Neural progenitor cell (in vitro differentiated cells): ENCODE measurements around the gene CCL8. TPM values are rescaled to one million over a fixed set of nuclear protein-coding genes. Genes with fewer than 3 reads are reported as not detected.

ENCODE experiments used
- DNase-seq: peaks from one replicate; pipeline ENCODE4 v3.0.0-alpha.2; 2016; ENCODE audit warnings: low spot score
- H2AFZ ChIP-seq: fragments of 200-600 bp; sonication (generic); replicated peaks from 2 replicates; pipeline ENCODE4 v1.6.1; 2016; ENCODE audit warnings: antibody characterized with exemption
- H3F3A ChIP-seq: fragments of 200-600 bp; sonication (generic); 2 replicates; pipeline ENCODE4 v1.6.1; 2016; ENCODE audit warnings: antibody characterized with exemption, low read depth
- H3K27ac ChIP-seq: fragments of 200-600 bp; sonication (generic); 2 replicates; pipeline ENCODE4 v1.5.1; 2016; ENCODE audit warnings: mild to moderate bottlenecking
- H3K27me3 ChIP-seq: fragments of 200-600 bp; sonication (generic); 2 replicates; pipeline ENCODE4 v1.6.1; 2016; ENCODE audit warnings: mild to moderate bottlenecking, moderate library complexity
- H3K36me3 ChIP-seq: fragments of 200-600 bp; sonication (generic); 2 replicates; pipeline ENCODE4 v1.5.1; 2016
- H3K4me1 ChIP-seq: fragments of 200-600 bp; sonication (generic); 2 replicates; pipeline ENCODE4 v1.6.1; 2016; ENCODE audit warnings: mixed run types
- H3K4me2 ChIP-seq: fragments of 200-600 bp; sonication (generic); 2 replicates; pipeline ENCODE4 v1.6.1; 2016
- H3K4me3 ChIP-seq: fragments of 200-600 bp; sonication (generic); 2 replicates; pipeline ENCODE4 v1.5.1; 2016
- H3K79me2 ChIP-seq: fragments of 200-600 bp; sonication (generic); 2 replicates; pipeline ENCODE4 v1.6.1; 2016; ENCODE audit warnings: low read depth
- H3K9ac ChIP-seq: fragments of 200-600 bp; sonication (generic); 2 replicates; pipeline ENCODE4 v1.6.1; 2016
- H3K9me3 ChIP-seq: fragments of 200-600 bp; sonication (generic); 2 replicates; pipeline ENCODE4 v1.5.1; 2016; ENCODE audit warnings: low read depth
- H4K20me1 ChIP-seq: fragments of 200-600 bp; sonication (generic); 2 replicates; pipeline ENCODE4 v1.6.1; 2016; ENCODE audit warnings: low read depth
- H3K27ac Mint-ChIP-seq: 3 replicates; pipeline ENCODE4 v1.8.0; 2021; ENCODE audit warnings: mixed read lengths
- H3K27me3 Mint-ChIP-seq: 2 replicates; pipeline ENCODE4 v1.8.0; 2022; ENCODE audit warnings: low read depth, mild to moderate bottlenecking, inconsistent platforms, moderate library complexity, mixed read lengths; ENCODE audit not compliant: insufficient read depth
- H3K36me3 Mint-ChIP-seq: 3 replicates; pipeline ENCODE4 v1.8.0; 2021; ENCODE audit warnings: mixed read lengths
- H3K4me1 Mint-ChIP-seq: 3 replicates; pipeline ENCODE4 v1.8.0; 2021; ENCODE audit warnings: mixed read lengths
- H3K4me3 Mint-ChIP-seq: 3 replicates; pipeline ENCODE4 v1.8.0; 2021; ENCODE audit warnings: mild to moderate bottlenecking, moderate library complexity, mixed read lengths
- H3K9me3 Mint-ChIP-seq: 3 replicates; pipeline ENCODE4 v1.8.0; 2020; ENCODE audit warnings: mixed read lengths
- CTCF ChIP-seq: fragments of 200-600 bp; sonication (generic); IDR thresholded peaks from 2 replicates; pipeline ENCODE4 v1.5.1; 2017; ENCODE audit warnings: antibody characterized with exemption, mild to moderate bottlenecking
- EZH2 ChIP-seq: fragments of 200-600 bp; sonication (generic); IDR thresholded peaks from 2 replicates; pipeline ENCODE4 v1.6.1; 2017; ENCODE audit warnings: antibody characterized with exemption, mild to moderate bottlenecking, moderate library complexity
- EZH2phosphoT487 ChIP-seq: fragments of 200-600 bp; sonication (generic); IDR thresholded peaks from 2 replicates; pipeline ENCODE4 v1.6.1; 2017; ENCODE audit warnings: antibody characterized with exemption
- total RNA-seq: library from RNA; depleted of rRNA; stranded (reverse); fragments of >200 nt; gene quantifications from 2 replicates; pipeline ENCODE4 v1.2.3, GENCODE V29; 2015; ENCODE audit warnings: low replicate concordance

The CCL8 gene
- total RNA-seq, 1 donor from 2014 or later: not detected

DNA sequence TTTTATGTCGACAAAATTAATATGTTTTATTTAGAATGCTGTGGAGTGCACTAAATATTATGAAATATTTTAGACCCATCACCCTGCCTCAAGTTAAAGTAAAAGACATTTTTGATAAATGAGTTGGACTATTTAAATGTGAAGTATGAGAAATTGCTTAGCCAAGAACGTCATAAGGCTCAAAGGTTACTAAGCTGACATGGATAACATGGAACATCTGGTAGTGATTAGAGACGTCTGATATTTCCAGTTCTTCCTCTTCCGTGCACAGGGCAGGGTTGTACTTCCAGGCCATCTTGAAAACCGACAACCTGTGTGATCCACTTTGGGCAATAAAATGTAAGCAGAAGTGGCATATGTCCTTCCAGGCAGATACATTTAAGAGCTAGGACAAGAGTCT, 7.2 kb upstream of the CCL8 start:
- H3K36me3 Mint-ChIP-seq: no peaks in the 10 kb centered on the region

GRCh38 chr17:34313164-34313563, 6.1 kb upstream of the CCL8 start:
- no peak overlapping the region for H3K27ac ChIP-seq
- no peaks in the 10 kb centered on the region for H4K20me1 ChIP-seq
- H2AFZ ChIP-seq: no peak overlapping the region
- no peaks in the 10 kb centered on the region for H3K4me1 Mint-ChIP-seq
- H3K27me3 Mint-ChIP-seq: peaks cover 2% of the 10 kb centered on the region
- H3K4me2 ChIP-seq: no peak overlapping the region
- H3K4me3 ChIP-seq: no peak overlapping the region
- no peaks in the 10 kb centered on the region for H3K79me2 ChIP-seq
- no peaks in the 10 kb centered on the region for H3K36me3 ChIP-seq
- no peaks in the 10 kb centered on the region for H3K4me1 ChIP-seq
- DNase-seq: no peak
- H3K4me3 Mint-ChIP-seq: no peak overlapping the region
- no peaks in the 10 kb centered on the region for H3K9me3 Mint-ChIP-seq
- H3K27ac Mint-ChIP-seq: no peak overlapping the region
- peaks cover 18% of the 10 kb centered on the region for H3K27me3 ChIP-seq
- H3K36me3 Mint-ChIP-seq: no peaks in the 10 kb centered on the region
- no peak overlapping the region for H3K9ac ChIP-seq
- no peaks in the 10 kb centered on the region for H3F3A ChIP-seq
- TF ChIP-seq EZH2 (no peak), CTCF (no peak), EZH2phosphoT487 (no peak)
- H3K9me3 ChIP-seq: no peaks in the 10 kb centered on the region

More for the DNA sequence above, 7.2 kb upstream of the CCL8 start:
- H3K4me2 ChIP-seq: no peak overlapping the region
- Mint-ChIP-seq H3K4me3 (no peak overlapping the region), H3K27me3 (peaks cover 2% of the 10 kb centered on the region), H3K27ac (no peak overlapping the region), H3K4me1 (no peaks in the 10 kb centered on the region), H3K9me3 (no peaks in the 10 kb centered on the region)
- H3K4me3 ChIP-seq: no peak overlapping the region
- H3K27me3 ChIP-seq: peaks cover 18% of the 10 kb centered on the region
- no peaks in the 10 kb centered on the region for H3K36me3 ChIP-seq
- no peak for TF ChIP-seq EZH2
- TF ChIP-seq CTCF: no peak
- no peak for TF ChIP-seq EZH2phosphoT487
- H3K27ac ChIP-seq: no peak overlapping the region
- no peaks in the 10 kb centered on the region for H4K20me1 ChIP-seq
- no peak for DNase-seq
- H3K9ac ChIP-seq: no peak overlapping the region
- H3K79me2 ChIP-seq: no peaks in the 10 kb centered on the region
- no peaks in the 10 kb centered on the region for H3K4me1 ChIP-seq
- H3K9me3 ChIP-seq: no peaks in the 10 kb centered on the region
- no peak overlapping the region for H2AFZ ChIP-seq
- H3F3A ChIP-seq: no peaks in the 10 kb centered on the region

DNA sequence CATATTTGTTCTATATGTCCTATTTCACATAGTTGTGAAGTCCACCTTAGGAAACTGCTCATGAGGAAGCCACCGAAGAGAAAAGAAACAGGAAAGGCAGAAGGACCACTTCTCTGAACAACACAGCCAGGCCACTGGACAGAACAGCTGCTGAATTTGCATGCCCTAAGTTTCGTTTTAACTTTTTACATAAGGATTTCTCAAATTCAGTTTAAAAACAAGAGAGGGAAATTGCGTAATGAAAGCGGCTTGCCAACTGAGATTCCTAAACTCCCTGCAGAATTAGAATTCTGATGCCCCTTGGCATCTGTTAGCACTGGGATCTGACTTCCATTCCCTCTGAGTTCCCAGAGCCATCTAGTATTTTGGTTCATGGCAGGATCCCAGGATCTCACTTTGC, 5.0 kb upstream of the CCL8 start:
- no peaks in the 10 kb centered on the region for H3K36me3 ChIP-seq
- no peak overlapping the region for H3K4me3 Mint-ChIP-seq
- TF ChIP-seq CTCF (no peak), EZH2phosphoT487 (no peak), EZH2 (no peak)
- no peaks in the 10 kb centered on the region for H3K4me1 Mint-ChIP-seq
- H3K27ac ChIP-seq: no peak overlapping the region
- H3K4me1 ChIP-seq: no peaks in the 10 kb centered on the region
- no peaks in the 10 kb centered on the region for H3K9me3 Mint-ChIP-seq
- DNase-seq: no peak
- H4K20me1 ChIP-seq: no peaks in the 10 kb centered on the region
- no peak overlapping the region for H3K4me3 ChIP-seq
- H3K9ac ChIP-seq: no peak overlapping the region
- peaks cover 2% of the 10 kb centered on the region for H3K27me3 Mint-ChIP-seq
- no peak overlapping the region for H3K27ac Mint-ChIP-seq
- no peaks in the 10 kb centered on the region for H3K79me2 ChIP-seq
- H3K9me3 ChIP-seq: no peaks in the 10 kb centered on the region
- no peak overlapping the region for H2AFZ ChIP-seq
- H3K4me2 ChIP-seq: no peak overlapping the region
- peaks cover 18% of the 10 kb centered on the region for H3K27me3 ChIP-seq
- no peaks in the 10 kb centered on the region for H3K36me3 Mint-ChIP-seq
- H3F3A ChIP-seq: no peaks in the 10 kb centered on the region

- Mint-ChIP-seq H3K27ac (no peak overlapping the region), H3K4me1 (no peaks in the 10 kb centered on the region), H3K27me3 (peaks cover 2% of the 10 kb centered on the region), H3K36me3 (no peaks in the 10 kb centered on the region), H3K4me3 (no peak overlapping the region), H3K9me3 (no peaks in the 10 kb centered on the region)
- TF ChIP-seq EZH2phosphoT487 (no peak), EZH2 (no peak), CTCF (peak; percentile 25)
- H3K4me2 ChIP-seq: no peak overlapping the region
- no peaks in the 10 kb centered on the region for H3K36me3 ChIP-seq
- H2AFZ ChIP-seq: no peak overlapping the region
- no peaks in the 10 kb centered on the region for H3K9me3 ChIP-seq
- peak; percentile 21 for DNase-seq
- no peak overlapping the region for H3K27ac ChIP-seq
- H4K20me1 ChIP-seq: no peaks in the 10 kb centered on the region
- no peaks in the 10 kb centered on the region for H3K4me1 ChIP-seq
- H3K4me3 ChIP-seq: no peak overlapping the region
- peaks cover 17% of the 10 kb centered on the region for H3K27me3 ChIP-seq
- no peak overlapping the region for H3K9ac ChIP-seq
- H3F3A ChIP-seq: no peaks in the 10 kb centered on the region
- H3K79me2 ChIP-seq: no peaks in the 10 kb centered on the region
These were observed 761 bp upstream of the CCL8 start for GRCh38 chr17:34318474-34318873.
